Liver (tissue), 9 donors: ENCODE measurements around the gene PRR23E. TPM values are rescaled to one million over a fixed set of nuclear protein-coding genes. Genes with fewer than 3 reads are reported as not detected.

Experiments used
- DNase-seq: peaks from one replicate; pipeline ENCODE4 v3.0.0-alpha.2; 2017; ENCODE audit warnings: low spot score
- H3K27ac ChIP-seq, 2 donors: one replicate each; pipeline ENCODE4 v1.7.0; 2013; ENCODE audit warnings: inconsistent platforms in 2 of 2, low read length in 2 of 2, control low read depth in 1 of 2, low read depth in 1 of 2, mild to moderate bottlenecking in 1 of 2
- H3K27me3 ChIP-seq, 4 donors: one replicate each; pipeline versions ENCODE4 v1.6.1 to v1.7.0; 2013; ENCODE audit warnings: low read length in 3 of 4, inconsistent platforms in 1 of 4, mild to moderate bottlenecking in 1 of 4, moderate library complexity in 1 of 4; ENCODE audit not compliant: control insufficient read depth in 4 of 4, insufficient read depth in 4 of 4
- H3K36me3 ChIP-seq, 4 donors: one replicate each; pipeline versions ENCODE4 v1.6.1 to v1.7.0; 2013; ENCODE audit warnings: low read length in 3 of 4, mild to moderate bottlenecking in 3 of 4, low read depth in 1 of 4, moderate library complexity in 1 of 4; ENCODE audit not compliant: control insufficient read depth in 4 of 4, insufficient read depth in 3 of 4
- H3K4me1 ChIP-seq, 4 donors: one replicate each; pipeline versions ENCODE4 v1.6.1 to v1.7.0; 2013; ENCODE audit warnings: low read length in 3 of 4, mild to moderate bottlenecking in 3 of 4, moderate library complexity in 1 of 4; ENCODE audit not compliant: control insufficient read depth in 4 of 4, insufficient read depth in 4 of 4
- H3K4me3 ChIP-seq, 3 donors: one replicate each; pipeline versions ENCODE4 v1.6.1 to v1.7.0; 2013; ENCODE audit warnings: low read length in 3 of 3, control low read depth in 1 of 3, low read depth in 1 of 3, mild to moderate bottlenecking in 1 of 3
- H3K9ac ChIP-seq, 2 donors: one replicate each; pipeline ENCODE4 v1.7.0; 2013; ENCODE audit warnings: low read length in 2 of 2, mild to moderate bottlenecking in 2 of 2, moderate library complexity in 2 of 2, control low read depth in 1 of 2, low read depth in 1 of 2
- H3K9me3 ChIP-seq, 4 donors: one replicate each; pipeline versions ENCODE4 v1.6.1 to v1.7.0; 2013; ENCODE audit warnings: low read length in 3 of 4; ENCODE audit not compliant: control insufficient read depth in 4 of 4
- CTCF ChIP-seq: fragments of 150-350 bp; IDR thresholded peaks from 2 replicates; pipeline ENCODE4 v1.5.1; 2017; ENCODE audit warnings: improper control_type of control experiment, low read depth, low read length; ENCODE audit not compliant: missing input control
- EGR1 ChIP-seq, 2 donors: IDR thresholded peaks; 2 replicates each; pipeline ENCODE4 v1.6.1; 2016 to 2018; ENCODE audit warnings: antibody characterized with exemption in 2 of 2, low read depth in 2 of 2
- FOXA1 ChIP-seq: IDR thresholded peaks from 2 replicates; pipeline ENCODE4 v1.6.1; 2016; ENCODE audit warnings: antibody characterized with exemption
- FOXA2 ChIP-seq: IDR thresholded peaks from 2 replicates; pipeline ENCODE4 v1.6.1; 2016; ENCODE audit warnings: antibody characterized with exemption
- GABPA ChIP-seq, 2 donors: IDR thresholded peaks in 1 of 2; conservative IDR thresholded peaks in 1 of 2; 2 replicates each; pipeline ENCODE4 v1.6.1; 2016; ENCODE audit warnings: antibody characterized with exemption in 2 of 2, mild to moderate bottlenecking in 1 of 2, moderate library complexity in 1 of 2
- HNF4A ChIP-seq, 2 donors: conservative IDR thresholded peaks; 2 replicates each; pipeline ENCODE4 v1.6.1; 2016; ENCODE audit warnings: antibody characterized with exemption in 2 of 2, mild to moderate bottlenecking in 2 of 2
- HNF4G ChIP-seq: IDR thresholded peaks from 2 replicates; pipeline ENCODE4 v1.6.1; 2016; ENCODE audit warnings: antibody characterized with exemption
- JUND ChIP-seq, 2 donors: IDR thresholded peaks; 2 replicates each; pipeline ENCODE4 v1.6.1; 2016; ENCODE audit warnings: antibody characterized with exemption in 2 of 2
- NR2F2 ChIP-seq: IDR thresholded peaks from 2 replicates; pipeline ENCODE4 v1.6.1; 2016; ENCODE audit warnings: antibody characterized with exemption
- RAD21 ChIP-seq, 2 donors: IDR thresholded peaks; 2 replicates each; pipeline ENCODE4 v1.6.1; 2016; ENCODE audit warnings: antibody characterized with exemption in 2 of 2, mild to moderate bottlenecking in 2 of 2
- REST ChIP-seq: IDR thresholded peaks from 2 replicates; pipeline ENCODE4 v1.6.1; 2016; ENCODE audit warnings: antibody characterized with exemption, mild to moderate bottlenecking
- RXRA ChIP-seq, 2 donors: IDR thresholded peaks; 2 replicates each; pipeline ENCODE4 v1.6.1; 2017 to 2018; ENCODE audit warnings: antibody characterized with exemption in 2 of 2, mild to moderate bottlenecking in 1 of 2
- SP1 ChIP-seq: IDR thresholded peaks from 2 replicates; pipeline ENCODE4 v1.6.1; 2018; ENCODE audit warnings: antibody characterized with exemption, mild to moderate bottlenecking
- TAF1 ChIP-seq: conservative IDR thresholded peaks from 2 replicates; pipeline ENCODE4 v1.6.1; 2016; ENCODE audit warnings: antibody characterized with exemption, mild to moderate bottlenecking
- YY1 ChIP-seq: IDR thresholded peaks from 2 replicates; pipeline ENCODE4 v1.6.1; 2016; ENCODE audit warnings: antibody characterized with exemption, mild to moderate bottlenecking
- WGBS: extraction: QIAGEN DNeasy Blood & Tissue Kit; methylation state at CpG from one replicate; pipeline ENCODE4 v1.1.7; 2013; 5-methylcytosine and 5-hydroxymethylcytosine counted together
- polyA plus RNA-seq, 2 donors: library from polyadenylated mRNA; stranded (reverse) in 1 of 2; unstranded in 1 of 2; fragments of 200-250 nt in 1 of 2; fragments of >200 nt in 1 of 2; fragmentation: Nextera tagmentation in 1 of 2; extraction: Ambion mirVana in 1 of 2; gene quantifications; one replicate each; pipeline versions ENCODE4 v1.2.1 to v1.2.3, GENCODE V29; 2013 to 2015
- total RNA-seq, 2 donors: library from RNA; depleted of rRNA; stranded (reverse); fragments of >200 nt; gene quantifications; one replicate each; pipeline ENCODE4 v1.2.3, GENCODE V29; 2014
- TF ChIP-seq, protein P1 (sequence below): IDR thresholded peaks from 2 replicates; pipeline ENCODE4 v1.6.1; 2016; ENCODE audit warnings: antibody characterized with exemption
- TF ChIP-seq, protein P2 (sequence below): IDR thresholded peaks from 2 replicates; pipeline ENCODE4 v1.6.1; 2016; ENCODE audit warnings: antibody characterized with exemption
- TF ChIP-seq, protein P3 (sequence below): IDR thresholded peaks from 2 replicates; pipeline ENCODE4 v1.6.1; 2016; ENCODE audit warnings: antibody characterized with exemption
- donor health status: healthy.
- donor health status: healthy.
- donor health status: healthy.
- donor health status: healthy.
- donor health status: healthy.

The PRR23E gene
- total and polyA plus RNA-seq, 4 donors: not detected

- Histone ChIP-seq H3K27me3 (peaks cover 0 to 3% (median 0%) of the 10 kb centered on the region in 4 donors), H3K4me3 (no peak overlapping the region), H3K9ac (no peak overlapping the region), H3K36me3 (no peaks in the 10 kb centered on the region), H3K4me1 (no peaks in the 10 kb centered on the region), H3K9me3 (peaks cover 0 to 5% (median 0%) of the 10 kb centered on the region in 4 donors), H3K27ac (no peak overlapping the region)
- peak; percentile 17 for DNase-seq
- TF ChIP-seq, protein P1, sequence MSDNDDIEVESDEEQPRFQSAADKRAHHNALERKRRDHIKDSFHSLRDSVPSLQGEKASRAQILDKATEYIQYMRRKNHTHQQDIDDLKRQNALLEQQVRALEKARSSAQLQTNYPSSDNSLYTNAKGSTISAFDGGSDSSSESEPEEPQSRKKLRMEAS: no peak
- TF ChIP-seq, protein P2, sequence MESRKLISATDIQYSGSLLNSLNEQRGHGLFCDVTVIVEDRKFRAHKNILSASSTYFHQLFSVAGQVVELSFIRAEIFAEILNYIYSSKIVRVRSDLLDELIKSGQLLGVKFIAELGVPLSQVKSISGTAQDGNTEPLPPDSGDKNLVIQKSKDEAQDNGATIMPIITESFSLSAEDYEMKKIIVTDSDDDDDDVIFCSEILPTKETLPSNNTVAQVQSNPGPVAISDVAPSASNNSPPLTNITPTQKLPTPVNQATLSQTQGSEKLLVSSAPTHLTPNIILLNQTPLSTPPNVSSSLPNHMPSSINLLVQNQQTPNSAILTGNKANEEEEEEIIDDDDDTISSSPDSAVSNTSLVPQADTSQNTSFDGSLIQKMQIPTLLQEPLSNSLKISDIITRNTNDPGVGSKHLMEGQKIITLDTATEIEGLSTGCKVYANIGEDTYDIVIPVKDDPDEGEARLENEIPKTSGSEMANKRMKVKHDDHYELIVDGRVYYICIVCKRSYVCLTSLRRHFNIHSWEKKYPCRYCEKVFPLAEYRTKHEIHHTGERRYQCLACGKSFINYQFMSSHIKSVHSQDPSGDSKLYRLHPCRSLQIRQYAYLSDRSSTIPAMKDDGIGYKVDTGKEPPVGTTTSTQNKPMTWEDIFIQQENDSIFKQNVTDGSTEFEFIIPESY: no peak
- TF ChIP-seq JUND (IDR thresholded peaks at IDR 0.05): no peak
- no peak for TF ChIP-seq NR2F2
- TF ChIP-seq FOXA2: no peak
- TF ChIP-seq FOXA1: no peak
- TF ChIP-seq YY1: no peak
- TF ChIP-seq SP1: no peak
- TF ChIP-seq REST: no peak
- no peak for TF ChIP-seq RAD21 (IDR thresholded peaks at IDR 0.05)
- TF ChIP-seq, protein P3, sequence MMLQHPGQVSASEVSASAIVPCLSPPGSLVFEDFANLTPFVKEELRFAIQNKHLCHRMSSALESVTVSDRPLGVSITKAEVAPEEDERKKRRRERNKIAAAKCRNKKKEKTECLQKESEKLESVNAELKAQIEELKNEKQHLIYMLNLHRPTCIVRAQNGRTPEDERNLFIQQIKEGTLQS: no peak
- TF ChIP-seq RXRA (IDR thresholded peaks at IDR 0.05): no peak
- TF ChIP-seq HNF4A (conservative IDR thresholded peaks at IDR 0.05): no peak
- TF ChIP-seq EGR1 (IDR thresholded peaks at IDR 0.05; ENCODE audit: low read depth in 2 of 2): no peak
- TF ChIP-seq GABPA (IDR thresholded peaks at IDR 0.05 in 1 of 2, conservative IDR thresholded peaks at IDR 0.05 in 1 of 2): no peak
- TF ChIP-seq CTCF: no peak
- TF ChIP-seq TAF1: no peak
- no peak for TF ChIP-seq HNF4G
- WGBS: 90% methylated on average over 11 of the region's 11 CpGs
Observed at GRCh38 chr3:127175272-127175671, 17.7 kb upstream of the PRR23E start.
